Stimulated activated CD4-positive, alpha-beta T cell treated with anti-CD3 and anti-CD28 coated beads, Interleukin-2, amount 100 ng/mL, for 48 hours (primary cell): ENCODE measurements around the gene LAMTOR2.
"Not testable (repeated sequence)": the region's sequence is repeated elsewhere in the genome, so short reads cannot be mapped to it uniquely, and the experiment has no call there.

Experiments
- DNase-seq, 2 donors: peaks; one replicate each; pipeline ENCODE4 v3.0.0-alpha.2; 2020

The LAMTOR2 gene

GRCh38 chr1:156052862-156053767, 1.5 kb upstream of the LAMTOR2 start:
- DNase-seq, result peak; percentile 52 to 63

- peak; percentile 77 to 79 for DNase-seq
Measured at GRCh38 chr1:156053768-156054499, 648 bp upstream of the LAMTOR2 start, which contains the start of gene UBQLN4. TSS of gene UBQLN4 (minus strand) at chr1:156053798. CDS start at chr1:156053701, 97 bp downstream.

GRCh38 chr1:156055281-156056048, 883 bp downstream of the LAMTOR2 start:
- DNase-seq, result peak in 1 of 2 donors; percentile 8

- no peak for DNase-seq
Measured at GRCh38 chr1:156056326-156056849, 1.8 kb downstream of the LAMTOR2 start.

- DNase-seq, result no peak
Measured at GRCh38 chr1:156060937-156061636, 6.5 kb downstream of the LAMTOR2 start, which contains the start of gene RAB25. TSS of gene RAB25 (plus strand) at chr1:156061160. CDS start at chr1:156061401, 241 bp downstream.

GRCh38 chr1:156062189-156062588, 7.6 kb downstream of the LAMTOR2 start:
- no peak for DNase-seq

GRCh38 chr1:156063997-156064285, 9.4 kb downstream of the LAMTOR2 start:
- DNase-seq, result no peak

- no peak for DNase-seq
Measured at GRCh38 chr1:156064615-156065014, 10.0 kb downstream of the LAMTOR2 start.

- DNase-seq, result no peak
Measured at GRCh38 chr1:156065212-156065611, 10.6 kb downstream of the LAMTOR2 start.

GRCh38 chr1:156065871-156066270, 11.3 kb downstream of the LAMTOR2 start:
- DNase-seq, result no peak

- DNase-seq, result no peak
Measured at GRCh38 chr1:156067262-156067661, 12.7 kb downstream of the LAMTOR2 start.

- DNase-seq, result no peak
Measured at GRCh38 chr1:156069490-156070455, 15.2 kb downstream of the LAMTOR2 start.

- no peak for DNase-seq
Measured at GRCh38 chr1:156070548-156070947, 16.0 kb downstream of the LAMTOR2 start.

GRCh38 chr1:156071332-156071816, 16.8 kb downstream of the LAMTOR2 start:
- not testable (repeated sequence) for DNase-seq

GRCh38 chr1:156072251-156072650, 17.7 kb downstream of the LAMTOR2 start:
- no peak for DNase-seq

GRCh38 chr1:156073110-156073687, 18.6 kb downstream of the LAMTOR2 start:
- no peak for DNase-seq

- no peak for DNase-seq
Measured at GRCh38 chr1:156073740-156074139, 19.2 kb downstream of the LAMTOR2 start.

GRCh38 chr1:156074661-156075060, 20.1 kb downstream of the LAMTOR2 start:
- no peak for DNase-seq

GRCh38 chr1:156075162-156075561, 20.6 kb downstream of the LAMTOR2 start:
- no peak for DNase-seq

GRCh38 chr1:156075775-156076204, 21.2 kb downstream of the LAMTOR2 start:
- DNase-seq, result no peak
